ENCODE results near the gene SCARB1. TPM values are rescaled to one million over a fixed set of nuclear protein-coding genes. Genes with fewer than 3 reads are reported as not detected.

The SCARB1 gene
- total and polyA plus RNA-seq, 8 donors: 23.5 to 36.5 (median 30.4) TPM

DNA sequence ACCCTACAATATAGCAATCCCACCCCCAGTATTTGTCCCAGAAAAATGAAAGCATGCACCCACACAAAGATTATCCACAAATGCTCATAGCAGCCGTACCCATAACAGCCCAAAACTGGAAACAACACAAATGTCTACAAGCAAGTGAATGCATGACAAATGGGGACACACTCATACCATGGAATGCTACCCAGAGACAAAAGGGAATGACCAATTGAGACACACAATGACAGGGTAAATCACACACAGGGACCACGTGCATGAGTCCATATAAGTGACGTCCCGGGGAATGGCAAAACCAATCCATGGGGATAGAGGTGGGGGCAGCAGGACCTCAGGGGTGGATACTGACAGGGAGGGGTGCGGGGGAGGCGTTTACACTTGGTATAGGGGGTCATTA, 33.4 kb downstream of the SCARB1 start:
- H3K27me3 ChIP-seq: no peaks in the 10 kb centered on the region
- no peak for TF ChIP-seq CTCF (IDR thresholded peaks at IDR 0.05)
- intact Hi-C loops (cut with DNase I): no loop called here
- ATAC-seq (no peak), DNase-seq (peak in 1 of 4 donors; percentile 3)
- H3K27ac ChIP-seq: no peak overlapping the region
- H3K36me3 ChIP-seq: no peaks in the 10 kb centered on the region
- H3K9me3 ChIP-seq: no peaks in the 10 kb centered on the region
- H3K4me3 ChIP-seq: no peak overlapping the region
- no peaks in the 10 kb centered on the region for H3K4me1 ChIP-seq

DNA sequence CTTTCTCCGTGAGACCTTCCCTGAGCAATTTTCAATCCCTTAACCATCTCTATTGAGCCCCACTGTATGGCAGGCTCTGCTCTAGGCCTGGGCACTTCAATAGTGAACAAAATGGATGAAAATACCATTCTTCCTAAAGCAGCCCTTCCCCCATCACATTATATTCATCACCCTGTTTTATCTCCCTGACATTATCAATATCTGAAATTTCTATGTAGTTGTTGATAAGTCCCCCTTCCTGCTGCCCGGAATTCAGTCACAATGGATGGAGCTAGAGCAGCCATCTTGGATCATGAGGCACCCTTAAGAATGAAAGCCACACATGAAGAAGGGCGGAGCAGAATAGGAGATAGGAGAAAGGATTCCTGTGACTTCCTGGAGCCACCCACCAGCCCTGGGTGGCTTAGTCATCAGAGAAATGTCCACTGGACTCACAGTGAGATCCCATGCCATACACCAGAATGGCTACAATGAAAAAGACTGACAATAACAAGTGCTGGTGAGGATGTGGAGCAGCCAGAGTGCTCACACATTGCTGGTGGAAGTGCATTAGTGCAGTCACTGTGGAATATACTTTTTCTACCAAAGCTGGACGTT, 33.9 kb downstream of the SCARB1 start:
- DNase-seq (no peak), ATAC-seq (no peak)
- intact Hi-C loops (cut with DNase I): no loop called here
- Histone ChIP-seq H3K4me1 (no peaks in the 10 kb centered on the region), H3K4me3 (no peak overlapping the region), H3K9me3 (no peaks in the 10 kb centered on the region), H3K27me3 (no peaks in the 10 kb centered on the region), H3K27ac (no peak overlapping the region), H3K36me3 (no peaks in the 10 kb centered on the region)
- no peak for TF ChIP-seq CTCF (IDR thresholded peaks at IDR 0.05)

- no peaks in the 10 kb centered on the region for H3K4me1 ChIP-seq
- no peak overlapping the region for H3K4me3 ChIP-seq
- no peak overlapping the region for H3K27ac ChIP-seq
- H3K27me3 ChIP-seq: no peaks in the 10 kb centered on the region
- no peaks in the 10 kb centered on the region for H3K9me3 ChIP-seq
- ATAC-seq: peak; percentile 65
- peak in 1 of 4 donors; percentile 10 for DNase-seq
- no peaks in the 10 kb centered on the region for H3K36me3 ChIP-seq
- no peak for TF ChIP-seq CTCF (IDR thresholded peaks at IDR 0.05)
- intact Hi-C loops (cut with DNase I): no loop called here
Observed at GRCh38 chr12:124829008-124829707, 34.5 kb downstream of the SCARB1 start.

GRCh38 chr12:124828264-124829007, 35.2 kb downstream of the SCARB1 start:
- Histone ChIP-seq H3K27ac (no peak overlapping the region), H3K27me3 (no peaks in the 10 kb centered on the region)
- peak in 1 of 4 donors; percentile 27 for DNase-seq

More at GRCh38 chr12:124828264-124829007, 35.2 kb downstream of the SCARB1 start:
- H3K9me3 ChIP-seq: no peaks in the 10 kb centered on the region
- ATAC-seq: peak; percentile 64
- no peak for TF ChIP-seq CTCF (IDR thresholded peaks at IDR 0.05)
- H3K36me3 ChIP-seq: no peaks in the 10 kb centered on the region
- H3K4me3 ChIP-seq: no peak overlapping the region
- intact Hi-C loops (cut with DNase I): no loop called here
- no peaks in the 10 kb centered on the region for H3K4me1 ChIP-seq

Measured in left lung (tissue), 10 donors.